GM18519 (cell line): ENCODE data around the gene DDX21.
"Not testable (repeated sequence)": the region's sequence is repeated elsewhere in the genome, so short reads cannot be mapped to it uniquely, and the experiment has no call there.

Source experiments
- ATAC-seq: cut with Tn5 transposase; IDR thresholded peaks from one replicate; pipeline ENCODE4 v1.9.1; 2021; ENCODE audit warnings: mild to moderate bottlenecking, moderate library complexity; ENCODE audit not compliant: unreplicated experiment, low FRiP score

Gene DDX21

GRCh38 chr10:68955832-68956532, at the start of gene DDX21:
Gene DDX21 (plus strand): TSS chr10:68956170. CDS start chr10:68956226, 56 bp downstream.
- peak; percentile 52 for ATAC-seq

- no peak for ATAC-seq
These were observed 31.4 kb upstream of the DDX21 start for GRCh38 chr10:68924593-68924992.

DNA sequence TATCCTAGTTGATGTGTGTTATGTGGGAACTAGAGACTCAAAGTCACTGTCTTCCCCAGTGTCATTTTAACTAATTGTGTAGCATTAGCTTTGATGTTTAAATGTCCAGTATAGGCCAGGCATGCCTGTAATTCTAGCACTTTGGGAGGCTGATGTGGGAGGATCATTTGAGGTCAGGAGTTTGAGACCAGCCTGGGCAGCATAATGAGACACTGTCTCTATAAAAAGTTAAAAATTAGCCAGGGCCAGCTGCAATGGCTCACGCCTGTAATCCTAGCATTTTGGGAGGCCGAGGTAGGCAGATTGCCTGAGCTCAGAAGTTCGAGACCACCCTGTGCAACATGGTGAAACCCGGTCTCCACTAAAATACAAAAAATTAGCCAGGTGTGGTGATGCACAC, 30.5 kb upstream of the DDX21 start:
- ATAC-seq, result no peak

- not testable (repeated sequence) for ATAC-seq
These were observed 26.8 kb upstream of the DDX21 start for GRCh38 chr10:68929157-68929556.

DNA sequence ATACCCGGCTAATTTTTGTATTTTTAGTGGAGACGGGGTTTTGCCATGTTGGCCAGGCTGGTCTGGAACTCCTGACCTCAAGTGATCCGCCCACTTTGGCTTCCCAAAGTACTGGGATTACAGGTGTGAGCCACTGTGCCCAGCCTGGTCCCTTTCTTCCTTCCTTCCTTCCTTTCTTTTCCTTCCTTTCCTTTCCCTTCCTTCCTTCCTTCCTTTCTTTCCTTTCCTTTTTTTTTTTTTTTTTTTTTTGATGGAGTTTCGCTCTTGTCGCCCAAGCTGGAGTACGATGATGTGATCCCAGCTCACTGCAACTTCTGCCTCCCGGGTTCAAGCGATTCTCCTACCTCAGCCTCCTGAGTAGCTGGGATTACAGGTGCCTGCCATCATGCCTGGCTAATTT, 26.1 kb upstream of the DDX21 start:
- ATAC-seq, result not testable (repeated sequence)

GRCh38 chr10:68932860-68933259, 23.1 kb upstream of the DDX21 start:
- ATAC-seq, result not testable (repeated sequence)

- no peak for ATAC-seq
These were observed 21.0 kb upstream of the DDX21 start for GRCh38 chr10:68934994-68935393.

GRCh38 chr10:68938117-68938516, 17.9 kb upstream of the DDX21 start:
- ATAC-seq, result no peak

DNA sequence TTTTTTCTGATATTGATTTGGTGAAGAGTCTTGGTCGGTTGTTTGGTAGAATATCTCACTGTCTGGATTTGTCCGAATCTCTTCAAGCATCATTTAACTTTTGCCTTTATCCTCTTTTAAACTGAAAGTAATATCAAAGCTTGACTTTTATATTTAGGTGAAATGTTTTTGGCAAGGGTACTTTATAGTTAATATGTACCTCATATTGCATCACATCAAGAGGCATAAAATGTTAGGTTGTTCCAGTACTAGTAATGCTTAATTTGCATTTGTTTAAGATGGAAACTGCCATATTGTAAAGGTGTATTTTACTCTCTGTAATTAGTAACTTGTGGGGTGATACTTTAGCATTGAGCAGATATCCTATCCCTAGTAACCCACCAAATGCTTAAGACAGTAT, 17.1 kb upstream of the DDX21 start:
- no peak for ATAC-seq

GRCh38 chr10:68940917-68941316, 15.1 kb upstream of the DDX21 start:
- not testable (repeated sequence) for ATAC-seq

DNA sequence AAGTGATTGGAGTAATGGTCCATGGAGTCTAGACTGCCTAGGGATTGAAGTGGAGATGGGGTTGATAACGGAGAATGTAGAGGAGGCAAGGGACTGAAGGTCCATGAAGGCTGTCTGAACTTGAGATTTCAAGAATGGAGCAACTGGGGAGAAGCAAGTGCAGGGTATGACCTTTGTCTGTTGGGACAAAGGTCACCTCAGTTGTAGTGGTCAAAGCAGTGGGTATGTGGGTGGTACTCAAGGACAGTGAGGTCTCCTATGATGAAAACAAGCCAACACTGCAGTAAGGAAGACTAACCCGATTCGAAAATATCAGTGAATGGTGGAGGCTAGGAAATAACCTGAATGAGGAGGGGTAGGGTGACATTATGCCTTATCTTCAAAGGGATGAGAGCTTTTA, 5.4 kb upstream of the DDX21 start:
- no peak for ATAC-seq

DNA sequence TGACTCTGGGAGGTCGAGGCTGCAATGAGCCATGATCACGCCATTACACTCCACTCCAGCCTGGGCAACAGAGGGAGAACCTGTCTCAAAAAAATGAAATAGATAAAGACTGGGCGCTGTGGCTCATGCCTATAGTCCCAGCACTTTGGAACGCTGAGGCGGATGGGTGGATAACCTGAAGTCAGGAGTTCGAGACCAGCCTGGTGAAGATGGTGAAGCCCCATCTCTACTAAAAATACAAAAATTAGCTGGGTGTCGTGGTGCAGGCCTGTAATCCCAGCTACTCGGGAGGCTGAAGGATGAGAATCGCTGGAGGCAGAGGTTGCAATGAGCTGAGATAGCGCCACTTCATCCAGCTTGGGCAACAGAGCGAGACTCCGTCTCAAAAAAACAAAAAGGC, 1.1 kb upstream of the DDX21 start:
- ATAC-seq, result no peak

GRCh38 chr10:68955355-68955831, 577 bp upstream of the DDX21 start:
- peak; percentile 13 for ATAC-seq

DNA sequence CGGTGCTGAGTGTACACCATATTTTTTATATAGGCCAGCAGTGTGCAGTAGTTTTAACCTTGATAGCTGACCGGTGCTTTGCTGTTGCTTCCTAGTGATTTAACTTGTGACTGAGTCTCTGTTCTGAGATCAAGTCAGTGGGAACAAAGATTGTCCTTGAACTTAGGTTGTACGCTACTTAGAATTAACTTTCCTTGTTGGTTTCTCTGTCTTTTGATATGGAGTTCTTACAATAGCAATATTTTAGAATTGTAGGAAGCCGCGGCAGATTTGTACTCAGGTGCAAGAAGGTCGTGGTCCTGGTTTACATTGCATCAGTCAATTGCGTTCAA, 1.3 kb downstream of the DDX21 start:
- ATAC-seq, result no peak

GRCh38 chr10:68957654-68958053, 1.7 kb downstream of the DDX21 start:
- ATAC-seq, result no peak

DNA sequence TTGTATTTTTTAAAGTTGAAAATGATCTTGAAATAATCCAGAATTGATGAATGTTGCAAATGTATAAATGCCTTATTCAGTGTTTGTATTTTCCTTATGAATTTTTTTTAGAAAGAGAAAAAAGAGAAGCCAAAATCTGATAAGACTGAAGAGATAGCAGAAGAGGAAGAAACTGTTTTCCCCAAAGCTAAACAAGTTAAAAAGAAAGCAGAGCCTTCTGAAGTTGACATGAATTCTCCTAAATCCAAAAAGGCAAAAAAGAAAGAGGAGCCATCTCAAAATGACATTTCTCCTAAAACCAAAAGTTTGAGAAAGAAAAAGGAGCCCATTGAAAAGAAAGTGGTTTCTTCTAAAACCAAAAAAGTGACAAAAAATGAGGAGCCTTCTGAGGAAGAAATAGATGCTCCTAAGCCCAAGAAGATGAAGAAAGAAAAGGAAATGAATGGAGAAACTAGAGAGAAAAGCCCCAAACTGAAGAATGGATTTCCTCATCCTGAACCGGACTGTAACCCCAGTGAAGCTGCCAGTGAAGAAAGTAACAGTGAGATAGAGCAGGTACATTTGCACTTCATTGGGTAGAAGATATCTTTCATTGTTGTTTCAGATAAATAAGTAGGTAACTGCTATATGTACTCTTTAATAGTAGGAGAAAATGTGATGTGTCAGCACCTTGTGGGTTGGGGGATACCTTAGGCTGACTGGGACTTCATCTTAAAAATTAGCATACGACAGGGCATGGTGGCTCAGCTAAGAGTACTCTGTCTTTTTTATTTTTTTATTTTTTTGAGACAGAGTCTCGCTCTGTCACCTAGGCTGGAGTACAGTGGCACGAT, 3.9 kb downstream of the DDX21 start:
- ATAC-seq, result no peak

DNA sequence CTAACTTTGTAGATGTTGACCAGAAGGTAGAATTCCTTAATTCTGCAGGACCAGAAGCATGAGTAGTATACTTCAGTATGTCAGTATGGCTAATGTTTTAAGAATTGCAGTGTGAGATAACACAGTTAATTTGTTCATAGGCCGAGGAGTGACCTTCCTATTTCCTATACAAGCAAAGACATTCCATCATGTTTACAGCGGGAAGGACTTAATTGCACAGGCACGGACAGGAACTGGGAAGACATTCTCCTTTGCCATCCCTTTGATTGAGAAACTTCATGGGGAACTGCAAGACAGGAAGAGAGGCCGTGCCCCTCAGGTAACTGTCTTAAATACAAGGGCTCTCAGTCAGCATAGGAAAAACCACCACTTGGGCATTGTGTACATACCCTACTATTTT, 7.2 kb downstream of the DDX21 start:
- no peak for ATAC-seq

DNA sequence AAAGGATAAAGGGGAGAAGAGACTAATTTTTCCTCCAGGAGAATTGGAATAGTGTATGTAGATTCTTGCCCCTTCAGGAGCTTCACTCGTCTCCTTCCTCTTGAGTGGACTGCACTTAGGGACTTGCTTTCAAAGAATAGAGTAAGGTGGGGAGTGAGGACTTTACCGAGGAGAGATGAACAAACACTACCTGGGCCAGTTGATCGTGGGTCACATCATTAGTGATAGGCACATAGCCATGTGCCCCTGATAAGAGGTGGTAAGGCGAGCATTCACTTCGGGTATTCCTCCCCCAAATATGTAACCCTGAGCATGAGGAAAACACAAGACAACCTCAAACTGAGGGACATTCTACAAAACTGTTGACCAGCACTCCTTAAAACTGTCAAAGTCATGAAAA, 18.0 kb downstream of the DDX21 start:
- no peak for ATAC-seq

DNA sequence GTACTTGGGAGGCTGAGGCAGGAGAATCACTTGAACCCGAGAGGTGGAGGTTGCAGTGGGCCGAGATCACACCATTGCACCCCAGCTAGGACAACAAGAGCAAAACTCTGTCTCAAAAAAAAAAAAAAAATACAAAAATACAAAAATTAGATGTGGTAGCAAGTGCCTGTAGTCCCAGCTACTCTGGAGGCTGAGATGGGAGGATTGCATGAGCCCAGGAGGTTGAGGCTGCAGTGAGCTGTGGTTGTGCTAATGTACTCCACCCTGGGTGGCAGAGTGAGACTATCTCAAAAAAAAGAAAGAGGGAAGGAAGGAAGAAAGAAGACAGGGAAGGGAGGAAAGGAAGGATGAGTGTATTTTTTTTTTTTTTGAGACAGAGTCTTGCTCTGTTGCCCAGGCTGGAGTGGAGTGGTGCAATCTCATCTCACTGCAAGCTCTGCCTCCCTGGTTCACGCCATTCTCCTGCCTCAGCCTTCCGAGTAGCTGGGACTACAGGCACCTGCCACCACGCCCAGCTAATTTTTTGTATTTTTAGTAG, 20.0 kb downstream of the DDX21 start:
- not testable (repeated sequence) for ATAC-seq

GRCh38 chr10:68979738-68980137, 23.8 kb downstream of the DDX21 start:
- not testable (repeated sequence) for ATAC-seq

GRCh38 chr10:68981074-68981473, 25.1 kb downstream of the DDX21 start:
- ATAC-seq, result no peak

- ATAC-seq, result no peak
These were observed 26.4 kb downstream of the DDX21 start for GRCh38 chr10:68982389-68982788.
